CD14-positive monocyte (primary cell): ENCODE data around the gene MLLT1. TPM values are rescaled to one million over a fixed set of nuclear protein-coding genes. Genes with fewer than 3 reads are reported as not detected.

Source experiments
- DNase-seq, 3 donors: peaks; one replicate each; pipeline ENCODE4 v3.0.0-alpha.2; 2011 to 2022
- H2AFZ ChIP-seq: 2 replicates; pipeline ENCODE4 v1.6.0; 2012; ENCODE audit warnings: mild to moderate bottlenecking, low read depth, low read length, inconsistent platforms; ENCODE audit not compliant: insufficient read depth, poor library complexity, severe bottlenecking
- H3K27ac ChIP-seq, 2 donors: 1 replicate in 1 of 2; 2 replicates in 1 of 2; pipeline ENCODE4 v1.5.1; 2012 to 2013; ENCODE audit warnings: low read length in 2 of 2, control low read depth in 1 of 2, inconsistent platforms in 1 of 2, low read depth in 1 of 2, mild to moderate bottlenecking in 1 of 2
- H3K27me3 ChIP-seq, 2 donors: one replicate each; pipeline versions ENCODE4 v1.6.0 to v1.6.1; 2011 to 2013; ENCODE audit warnings: low read length in 2 of 2; ENCODE audit not compliant: control insufficient read depth in 2 of 2, insufficient read depth in 2 of 2
- H3K36me3 ChIP-seq, 2 donors: replicated peaks in 1 of 2; 1 replicate in 1 of 2; 2 replicates in 1 of 2; pipeline versions ENCODE4 v1.5.1 to v1.6.1; 2012 to 2013; ENCODE audit warnings: low read length in 2 of 2, control low read depth in 1 of 2, inconsistent platforms in 1 of 2, mild to moderate bottlenecking in 1 of 2; ENCODE audit not compliant: insufficient read depth in 2 of 2, control insufficient read depth in 1 of 2
- H3K4me1 ChIP-seq, 2 donors: 1 replicate in 1 of 2; 2 replicates in 1 of 2; pipeline versions ENCODE4 v1.5.1 to v1.6.1; 2012 to 2013; ENCODE audit warnings: low read length in 2 of 2, control low read depth in 1 of 2, inconsistent platforms in 1 of 2, mild to moderate bottlenecking in 1 of 2, moderate library complexity in 1 of 2; ENCODE audit not compliant: insufficient read depth in 2 of 2, control insufficient read depth in 1 of 2
- H3K4me2 ChIP-seq: replicated peaks from 2 replicates; pipeline ENCODE3; 2012; ENCODE audit warnings: low read length, moderate library complexity, mild to moderate bottlenecking; ENCODE audit not compliant: poor library complexity, severe bottlenecking; ENCODE audit errors: extremely low read depth
- H3K4me3 ChIP-seq, 3 experiments: fragments of 200-600 bp in 1 of 3; sonication (generic) in 1 of 3; replicated peaks in 1 of 3; 1 replicate in 2 of 3; 2 replicates in 1 of 3; pipeline ENCODE4 v1.5.1; 2011 to 2013; ENCODE audit warnings: low read length in 3 of 3, mild to moderate bottlenecking in 3 of 3, control low read depth in 2 of 3, low read depth in 2 of 3, inconsistent platforms in 1 of 3, moderate library complexity in 1 of 3
- H3K79me2 ChIP-seq: 2 replicates; pipeline ENCODE4 v1.6.0; 2012; ENCODE audit warnings: mild to moderate bottlenecking, control low read depth, inconsistent platforms, low read length, moderate library complexity; ENCODE audit not compliant: insufficient read depth
- H3K9ac ChIP-seq: 2 replicates; pipeline ENCODE4 v1.6.0; 2017; ENCODE audit warnings: low read length, mild to moderate bottlenecking; ENCODE audit not compliant: insufficient read depth, poor library complexity, severe bottlenecking
- H3K9me3 ChIP-seq, 2 donors: replicated peaks in 1 of 2; 1 replicate in 1 of 2; 2 replicates in 1 of 2; pipeline versions ENCODE4 v1.5.1 to v1.6.1; 2012 to 2013; ENCODE audit warnings: low read length in 2 of 2, control low read depth in 1 of 2; ENCODE audit not compliant: control insufficient read depth in 1 of 2, insufficient read depth in 1 of 2
- H4K20me1 ChIP-seq: 2 replicates; pipeline ENCODE4 v1.6.0; 2012; ENCODE audit warnings: mild to moderate bottlenecking, low read length, control low read depth, moderate library complexity; ENCODE audit not compliant: insufficient read depth
- H3K27ac Mint-ChIP-seq, 7 donors: one replicate each; pipeline ENCODE4 v1.8.0; 2020; ENCODE audit warnings: mild to moderate bottlenecking in 7 of 7, mixed read lengths in 7 of 7, moderate library complexity in 6 of 7, inconsistent platforms in 2 of 7
- H3K27me3 Mint-ChIP-seq, 3 donors: one replicate each; pipeline ENCODE4 v1.8.0; 2021 to 2022; ENCODE audit warnings: low read depth in 3 of 3, mild to moderate bottlenecking in 3 of 3, mixed read lengths in 3 of 3, moderate library complexity in 3 of 3, inconsistent platforms in 1 of 3
- H3K36me3 Mint-ChIP-seq, 2 donors: one replicate each; pipeline ENCODE4 v1.8.0; 2020; ENCODE audit warnings: mixed read lengths in 2 of 2, inconsistent platforms in 1 of 2, mild to moderate bottlenecking in 1 of 2
- H3K4me1 Mint-ChIP-seq: one replicate; pipeline ENCODE4 v1.8.0; 2020; ENCODE audit warnings: mild to moderate bottlenecking, mixed read lengths
- H3K4me3 Mint-ChIP-seq, 2 donors: one replicate each; pipeline ENCODE4 v1.8.0; 2020; ENCODE audit warnings: mild to moderate bottlenecking in 2 of 2, mixed read lengths in 2 of 2, moderate library complexity in 1 of 2
- H3K9me3 Mint-ChIP-seq, 7 donors: one replicate each; pipeline ENCODE4 v1.8.0; 2020 to 2022; ENCODE audit warnings: mixed read lengths in 7 of 7, mild to moderate bottlenecking in 6 of 7, moderate library complexity in 6 of 7, inconsistent platforms in 2 of 7
- WGBS: methylation state at CpG from one replicate; pipeline ENCODE4 v1.1.5; 2013; ENCODE audit warnings: missing lambda C conversion rate; ENCODE audit not compliant: insufficient coverage; 5-methylcytosine and 5-hydroxymethylcytosine counted together
- intact Hi-C, 2 donors: fragments of 100-400 bp; cut with micrococcal nuclease; formaldehyde crosslinking; loops; one replicate each; pipeline versions ENCODE4 v1.15.0 to v1.15.1; 2023
- polyA plus RNA-seq, 3 donors: library from polyadenylated mRNA; depleted of rRNA in 1 of 3; unstranded in 2 of 3; stranded (reverse) in 1 of 3; fragments of 300-500 nt in 2 of 3; fragments of >200 nt in 1 of 3; fragmentation: Illumina TruSeq in 2 of 3; gene quantifications; 1 replicate in 2 of 3; 2 replicates in 1 of 3; pipeline ENCODE4 v1.2.3, GENCODE V29; 2012 to 2021
- TF ChIP-seq, protein P1 (sequence below): fragments of 200-600 bp; IDR thresholded peaks from one replicate; pipeline ENCODE4 v1.8.0; 2022; ENCODE audit warnings: antibody characterized with exemption, mild to moderate bottlenecking

MLLT1 gene
- polyA plus RNA-seq, 3 donors, result 0.65 to 17.3 (median 0.99) TPM

DNA sequence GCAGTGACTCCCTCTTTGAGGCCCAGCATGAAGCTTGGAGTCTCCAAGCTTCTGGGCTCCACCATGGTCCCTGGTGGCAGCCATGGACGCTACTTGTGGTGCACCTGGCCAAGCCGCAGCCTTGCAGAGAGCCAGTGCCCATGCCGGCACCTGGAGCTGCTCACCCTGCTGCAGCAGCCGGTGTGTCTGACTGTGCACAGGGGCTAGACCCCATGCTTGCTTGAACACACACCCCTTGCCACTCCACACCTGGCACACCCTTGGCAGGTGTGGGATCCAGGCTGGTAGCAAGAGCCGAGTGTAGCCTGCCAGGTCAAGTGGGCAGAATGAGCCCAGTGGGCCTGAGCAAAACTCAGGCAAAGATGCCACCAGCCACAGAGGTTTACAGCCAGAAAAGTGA is 18.6 kb upstream of the MLLT1 start:
- no peaks in the 10 kb centered on the region for H3K27me3 ChIP-seq
- H3K36me3 ChIP-seq, result no peaks in the 10 kb centered on the region
- H4K20me1 ChIP-seq, result no peaks in the 10 kb centered on the region
- H3K36me3 Mint-ChIP-seq, result no peaks in the 10 kb centered on the region
- H3K4me1 Mint-ChIP-seq, result no peaks in the 10 kb centered on the region
- no peaks in the 10 kb centered on the region for H3K4me1 ChIP-seq
- no peak overlapping the region for H3K4me3 ChIP-seq
- H3K27ac ChIP-seq, result no peak overlapping the region
- peaks cover 3 to 28% of the 10 kb centered on the region in 2 donors for H3K9me3 ChIP-seq
- no peak overlapping the region for H3K9ac ChIP-seq
- no peak overlapping the region for H3K4me3 Mint-ChIP-seq
- intact Hi-C loops, result loop anchor here (2.0 to 10.0 kb wide), 2 partner anchors 80 to 264 kb away; no protein-coding TSS in a partner anchor
- no peak for DNase-seq
- peaks cover 3 to 37% (median 25%) of the 10 kb centered on the region in 7 donors for H3K9me3 Mint-ChIP-seq
- 98% methylated on average over 5 of the region's 5 CpGs for WGBS
- no peaks in the 10 kb centered on the region for H3K79me2 ChIP-seq
- peaks cover 3 to 11% (median 6%) of the 10 kb centered on the region in 3 donors for H3K27me3 Mint-ChIP-seq
- H3K4me2 ChIP-seq, result no peak overlapping the region
- H3K27ac Mint-ChIP-seq, result no peak overlapping the region
- TF ChIP-seq, protein P1, sequence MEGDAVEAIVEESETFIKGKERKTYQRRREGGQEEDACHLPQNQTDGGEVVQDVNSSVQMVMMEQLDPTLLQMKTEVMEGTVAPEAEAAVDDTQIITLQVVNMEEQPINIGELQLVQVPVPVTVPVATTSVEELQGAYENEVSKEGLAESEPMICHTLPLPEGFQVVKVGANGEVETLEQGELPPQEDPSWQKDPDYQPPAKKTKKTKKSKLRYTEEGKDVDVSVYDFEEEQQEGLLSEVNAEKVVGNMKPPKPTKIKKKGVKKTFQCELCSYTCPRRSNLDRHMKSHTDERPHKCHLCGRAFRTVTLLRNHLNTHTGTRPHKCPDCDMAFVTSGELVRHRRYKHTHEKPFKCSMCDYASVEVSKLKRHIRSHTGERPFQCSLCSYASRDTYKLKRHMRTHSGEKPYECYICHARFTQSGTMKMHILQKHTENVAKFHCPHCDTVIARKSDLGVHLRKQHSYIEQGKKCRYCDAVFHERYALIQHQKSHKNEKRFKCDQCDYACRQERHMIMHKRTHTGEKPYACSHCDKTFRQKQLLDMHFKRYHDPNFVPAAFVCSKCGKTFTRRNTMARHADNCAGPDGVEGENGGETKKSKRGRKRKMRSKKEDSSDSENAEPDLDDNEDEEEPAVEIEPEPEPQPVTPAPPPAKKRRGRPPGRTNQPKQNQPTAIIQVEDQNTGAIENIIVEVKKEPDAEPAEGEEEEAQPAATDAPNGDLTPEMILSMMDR, result no peak
- H2AFZ ChIP-seq, result no peak overlapping the region

DNA sequence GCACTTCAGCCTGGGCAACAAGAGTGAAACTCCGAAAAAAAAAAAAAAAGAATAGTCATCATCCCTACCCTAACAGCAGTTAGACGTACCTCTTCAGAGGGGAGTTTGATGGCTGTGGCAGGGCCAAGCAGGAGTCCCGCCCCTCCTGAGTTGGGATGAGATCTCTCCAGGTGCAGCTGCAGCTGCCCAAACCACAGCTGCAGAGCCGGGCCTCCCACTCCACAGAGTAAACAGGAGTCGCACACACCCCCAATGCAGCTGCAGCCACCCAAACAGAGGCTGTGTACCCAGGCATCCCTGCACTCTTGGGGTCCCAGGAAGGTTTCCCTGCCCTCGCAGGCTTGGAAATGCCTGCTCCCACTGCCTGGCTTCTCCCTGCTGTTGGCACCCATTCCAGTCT is 17.4 kb upstream of the MLLT1 start:
- intact Hi-C loops, result loop anchor here in 1 of 2 donors (10.0 kb wide), 1 partner anchor 262 kb away; no protein-coding TSS in a partner anchor

More for the DNA sequence above, 17.4 kb upstream of the MLLT1 start:
- Mint-ChIP-seq H3K9me3 (peaks cover 13 to 49% (median 35%) of the 10 kb centered on the region in 7 donors), H3K4me1 (no peaks in the 10 kb centered on the region), H3K27ac (peak overlapping the region in 1 of 7 donors; percentile 64), H3K27me3 (peaks cover 1 to 8% (median 3%) of the 10 kb centered on the region in 3 donors), H3K4me3 (no peak overlapping the region), H3K36me3 (no peaks in the 10 kb centered on the region)
- no peak overlapping the region for H3K27ac ChIP-seq
- WGBS, result 83% methylated on average over 3 of the region's 6 CpGs
- TF ChIP-seq, protein P1, result no peak
- DNase-seq, result no peak
- no peaks in the 10 kb centered on the region for H3K4me1 ChIP-seq
- no peak overlapping the region for H3K9ac ChIP-seq
- peaks cover 15 to 40% of the 10 kb centered on the region in 2 donors for H3K9me3 ChIP-seq
- H3K4me3 ChIP-seq, result no peak overlapping the region
- H4K20me1 ChIP-seq, result no peaks in the 10 kb centered on the region
- H3K27me3 ChIP-seq, result no peaks in the 10 kb centered on the region
- H2AFZ ChIP-seq, result no peak overlapping the region
- no peaks in the 10 kb centered on the region for H3K79me2 ChIP-seq
- no peaks in the 10 kb centered on the region for H3K36me3 ChIP-seq
- H3K4me2 ChIP-seq, result no peak overlapping the region
